HCT116 (cell line): ENCODE measurements around the gene PDLIM3. TPM values are rescaled to one million over a fixed set of nuclear protein-coding genes. Genes with fewer than 3 reads are reported as not detected.

ENCODE experiments used
- ATAC-seq: fragments of 200-7000 bp; cut with Tn5 transposase; 2 replicates; pipeline ENCODE4 v1.9.1; 2020; ENCODE audit warnings: mild to moderate bottlenecking, moderate library complexity
- BruUV-seq: library from RNA; stranded (reverse); fragments of 400-500 nt; replicated peaks from 2 replicates; lab custom pipeline; 2021; lab: Mats Ljungman, UMichigan
- CTCF ChIA-PET: fragments of 300-600 bp; sonication (Branson Sonifier 250); formaldehyde crosslinking; loops from one replicate; lab custom pipeline; 2021; ENCODE audit warnings: antibody characterized with exemption; lab: Charles Lee
- POLR2A ChIA-PET: fragments of 300-600, 350-600 bp; sonication (Branson Sonifier 250); formaldehyde crosslinking; loops from one replicate; lab custom pipeline; 2021; ENCODE audit warnings: antibody characterized with exemption; lab: Charles Lee
- RAD21 ChIA-PET, 2 experiments: fragments of 300-600 bp; sonication (Branson Sonifier 250); formaldehyde crosslinking; loops; one replicate each; lab custom pipeline; 2023; ENCODE audit warnings: low total read pairs in 2 of 2; ENCODE audit not compliant: uncharacterized antibody in 2 of 2, unreplicated experiment in 2 of 2, low non-redundant PET in 1 of 2; lab: Charles Lee
- DNase-seq: peaks from one replicate; pipeline ENCODE4 v3.0.0-alpha.2; 2010; ENCODE audit warnings: low read depth, low spot score
- H2AFZ ChIP-seq: fragments of 200-600 bp; shearing (Covaris generic), sonication (generic); 2 replicates; pipeline ENCODE4 v1.6.1; 2017; ENCODE audit warnings: low read depth, mixed run types, mixed read lengths, antibody characterized with exemption, low read length; ENCODE audit not compliant: poor library complexity, severe bottlenecking
- H3K27ac ChIP-seq: 2 replicates; pipeline ENCODE4 v1.5.1; 2012; ENCODE audit warnings: low read depth, low read length
- H3K27me3 ChIP-seq: fragments of 200-600 bp; sonication (generic); 2 replicates; pipeline ENCODE4 v1.6.1; 2016; ENCODE audit warnings: mixed run types, low read length, mixed read lengths; ENCODE audit not compliant: insufficient read depth
- H3K36me3 ChIP-seq, 2 experiments: fragments of 200-500 bp in 1 of 2; fragments of 200-600 bp in 1 of 2; sonication (Bioruptor generic) in 1 of 2; sonication (generic) in 1 of 2; 2 replicates each; pipeline versions ENCODE4 v1.5.1 to v1.6.1; 2014 to 2016; ENCODE audit warnings: low read length in 2 of 2, inconsistent platforms in 1 of 2, mixed read lengths in 1 of 2, mixed run types in 1 of 2; ENCODE audit not compliant: insufficient read depth in 2 of 2, control insufficient read depth in 1 of 2
- H3K4me1 ChIP-seq, 2 experiments: fragments of 200-600 bp in 1 of 2; sonication (generic) in 1 of 2; 2 replicates each; pipeline versions ENCODE4 v1.5.1 to v1.6.1; 2012 to 2017; ENCODE audit warnings: low read length in 2 of 2, inconsistent platforms in 1 of 2, mild to moderate bottlenecking in 1 of 2, mixed read lengths in 1 of 2, mixed run types in 1 of 2, moderate library complexity in 1 of 2; ENCODE audit not compliant: insufficient read depth in 2 of 2, control insufficient read depth in 1 of 2
- H3K4me2 ChIP-seq: fragments of 200-600 bp; sonication (generic); 2 replicates; pipeline ENCODE4 v1.6.1; 2017; ENCODE audit warnings: mixed run types, low read length, mixed read lengths
- H3K4me3 ChIP-seq, 2 experiments: fragments of 200-600 bp in 1 of 2; sonication (generic) in 1 of 2; replicated peaks in 1 of 2; 2 replicates each; pipeline ENCODE4 v1.5.1; 2011 to 2016; ENCODE audit warnings: low read length in 2 of 2, control low read depth in 1 of 2, low read depth in 1 of 2, mild to moderate bottlenecking in 1 of 2, mixed read lengths in 1 of 2, mixed run types in 1 of 2
- H3K79me2 ChIP-seq: fragments of 200-600 bp; sonication (generic); 2 replicates; pipeline ENCODE4 v1.6.1; 2017; ENCODE audit warnings: mild to moderate bottlenecking, mixed run types, low read length, moderate library complexity, mixed read lengths; ENCODE audit not compliant: insufficient read depth
- H3K9ac ChIP-seq: fragments of 200-600 bp; sonication (generic); 2 replicates; pipeline ENCODE4 v1.6.1; 2016; ENCODE audit warnings: low read length, mixed read lengths
- H3K9me2 ChIP-seq: fragments of 200-600 bp; sonication (generic), shearing (Covaris generic); 2 replicates; pipeline ENCODE4 v1.6.1; 2017; ENCODE audit warnings: mixed run types, mild to moderate bottlenecking, moderate library complexity; ENCODE audit not compliant: insufficient read depth
- H3K9me3 ChIP-seq, 2 experiments: fragments of 200-500 bp in 1 of 2; fragments of 200-600 bp in 1 of 2; sonication (Bioruptor generic) in 1 of 2; sonication (generic) in 1 of 2; 2 replicates each; pipeline ENCODE4 v1.6.1; 2014 to 2017; ENCODE audit warnings: low read length in 2 of 2, mixed read lengths in 2 of 2, inconsistent platforms in 1 of 2, low read depth in 1 of 2, mild to moderate bottlenecking in 1 of 2, mixed run types in 1 of 2, moderate library complexity in 1 of 2; ENCODE audit not compliant: control insufficient read depth in 1 of 2, insufficient read depth in 1 of 2
- H4K20me1 ChIP-seq: fragments of 200-600 bp; sonication (generic), shearing (Covaris generic); 2 replicates; pipeline ENCODE4 v1.6.1; 2017; ENCODE audit warnings: mixed run types, mild to moderate bottlenecking, moderate library complexity; ENCODE audit not compliant: insufficient read depth
- ELF1 ChIP-seq: IDR thresholded peaks from 2 replicates; pipeline ENCODE4 v1.6.1; 2012; ENCODE audit warnings: low read depth, borderline replicate concordance
- EZH2 ChIP-seq: fragments of 200-600 bp; sonication (generic); IDR thresholded peaks from 2 replicates; pipeline ENCODE4 v1.6.1; 2017; ENCODE audit warnings: antibody characterized with exemption, mixed run types
- FOSL1 ChIP-seq: IDR thresholded peaks from 2 replicates; pipeline ENCODE4 v1.6.1; 2012; ENCODE audit warnings: low read depth
- JUND ChIP-seq: IDR thresholded peaks from 2 replicates; pipeline ENCODE4 v1.6.1; 2012
- POLR2A ChIP-seq: IDR thresholded peaks from 2 replicates; pipeline ENCODE4 v1.7.0; 2011; ENCODE audit warnings: borderline replicate concordance; ENCODE audit not compliant: insufficient read depth, insufficient read length; ENCODE audit errors: extremely low read depth
- POLR2AphosphoS5 ChIP-seq: IDR thresholded peaks from 2 replicates; pipeline ENCODE4 v1.6.1; 2011; ENCODE audit warnings: mild to moderate bottlenecking, low read depth, low read length, moderate library complexity
- SIN3A ChIP-seq: IDR thresholded peaks from 2 replicates; pipeline ENCODE4 v1.6.1; 2012; ENCODE audit warnings: low read depth
- SP1 ChIP-seq: IDR thresholded peaks from 2 replicates; pipeline ENCODE4 v1.6.1; 2012; ENCODE audit warnings: low read depth
- TCF7L2 ChIP-seq: IDR thresholded peaks from 2 replicates; pipeline ENCODE4 v1.7.0; 2011; ENCODE audit warnings: borderline replicate concordance, inconsistent platforms; ENCODE audit not compliant: insufficient read depth, insufficient read length; ENCODE audit errors: extremely low read depth
- ZNF274 ChIP-seq: fragments of 200-500 bp; sonication (Bioruptor generic); IDR thresholded peaks from 2 replicates; pipeline ENCODE4 v1.6.1; 2014; ENCODE audit warnings: mild to moderate bottlenecking, low read depth, low read length, inconsistent platforms
- intact Hi-C: fragments of 100-400 bp; cut with micrococcal nuclease; formaldehyde crosslinking; loops from 2 replicates; pipeline ENCODE4 v1.10.0; 2022
- total RNA-seq: library from RNA; stranded (reverse); gene quantifications from one replicate; pipeline ENCODE4 v1.2.1, GENCODE V29; 2021; ENCODE audit not compliant: unreplicated experiment
- TF ChIP-seq, protein P1 (sequence below): IDR thresholded peaks from 2 replicates; pipeline ENCODE4 v1.6.1; 2011; ENCODE audit warnings: mild to moderate bottlenecking, low read length, moderate library complexity; ENCODE audit not compliant: insufficient replicate concordance; ENCODE audit errors: extremely low read depth
- TF ChIP-seq, protein P2 (sequence below): IDR thresholded peaks from 2 replicates; pipeline ENCODE4 v1.6.1; 2012
- TF ChIP-seq, protein P3 (sequence below), 3 experiments: fragments of 200-600 bp in 1 of 3; sonication (generic) in 1 of 3; IDR thresholded peaks in 2 of 3; conservative IDR thresholded peaks in 1 of 3; 2 replicates each; pipeline ENCODE4 v1.5.1; 2012 to 2017; ENCODE audit warnings: low read depth in 2 of 3, low read length in 2 of 3, antibody characterized with exemption in 1 of 3, borderline replicate concordance in 1 of 3, control low read depth in 1 of 3, mild to moderate bottlenecking in 1 of 3, mixed read lengths in 1 of 3, mixed run types in 1 of 3, moderate library complexity in 1 of 3; ENCODE audit not compliant: insufficient read depth in 1 of 3

The PDLIM3 gene
- total RNA-seq, 1 experiment from 2014 or later, result 11.5 TPM

DNA sequence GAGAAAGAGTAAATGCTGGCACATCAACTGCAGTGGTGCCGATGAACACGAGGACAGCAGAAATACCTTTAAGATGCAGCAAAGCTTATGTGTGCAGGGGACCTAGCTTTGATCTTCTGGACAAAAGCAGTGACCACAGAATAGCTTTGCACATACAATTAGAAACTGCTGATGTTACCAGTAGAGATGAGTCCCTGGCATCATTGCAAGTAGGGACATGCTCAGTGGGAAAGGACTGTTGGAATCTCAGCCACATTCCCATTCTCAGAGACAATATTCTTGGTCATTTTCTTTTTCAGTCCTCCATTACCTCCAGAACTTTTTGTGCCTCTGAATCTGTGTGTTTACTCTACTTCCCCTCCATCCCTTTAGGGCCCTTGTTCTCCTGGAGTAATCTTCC is 16.9 kb upstream of the PDLIM3 start:
- POLR2A ChIA-PET, result no interaction called here
- no peaks in the 10 kb centered on the region for H3K9me3 ChIP-seq
- CTCF ChIA-PET, result no interaction called here
- H3K4me1 ChIP-seq, result no peaks in the 10 kb centered on the region
- TF ChIP-seq, protein P1, sequence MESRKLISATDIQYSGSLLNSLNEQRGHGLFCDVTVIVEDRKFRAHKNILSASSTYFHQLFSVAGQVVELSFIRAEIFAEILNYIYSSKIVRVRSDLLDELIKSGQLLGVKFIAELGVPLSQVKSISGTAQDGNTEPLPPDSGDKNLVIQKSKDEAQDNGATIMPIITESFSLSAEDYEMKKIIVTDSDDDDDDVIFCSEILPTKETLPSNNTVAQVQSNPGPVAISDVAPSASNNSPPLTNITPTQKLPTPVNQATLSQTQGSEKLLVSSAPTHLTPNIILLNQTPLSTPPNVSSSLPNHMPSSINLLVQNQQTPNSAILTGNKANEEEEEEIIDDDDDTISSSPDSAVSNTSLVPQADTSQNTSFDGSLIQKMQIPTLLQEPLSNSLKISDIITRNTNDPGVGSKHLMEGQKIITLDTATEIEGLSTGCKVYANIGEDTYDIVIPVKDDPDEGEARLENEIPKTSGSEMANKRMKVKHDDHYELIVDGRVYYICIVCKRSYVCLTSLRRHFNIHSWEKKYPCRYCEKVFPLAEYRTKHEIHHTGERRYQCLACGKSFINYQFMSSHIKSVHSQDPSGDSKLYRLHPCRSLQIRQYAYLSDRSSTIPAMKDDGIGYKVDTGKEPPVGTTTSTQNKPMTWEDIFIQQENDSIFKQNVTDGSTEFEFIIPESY, result no peak
- TF ChIP-seq SP1 (no peak), ELF1 (no peak), FOSL1 (no peak), SIN3A (no peak), TCF7L2 (no peak), POLR2AphosphoS5 (no peak), ZNF274 (no peak), EZH2 (no peak), JUND (no peak), POLR2A (no peak)
- TF ChIP-seq, protein P2, sequence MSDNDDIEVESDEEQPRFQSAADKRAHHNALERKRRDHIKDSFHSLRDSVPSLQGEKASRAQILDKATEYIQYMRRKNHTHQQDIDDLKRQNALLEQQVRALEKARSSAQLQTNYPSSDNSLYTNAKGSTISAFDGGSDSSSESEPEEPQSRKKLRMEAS, result no peak
- TF ChIP-seq, protein P3, sequence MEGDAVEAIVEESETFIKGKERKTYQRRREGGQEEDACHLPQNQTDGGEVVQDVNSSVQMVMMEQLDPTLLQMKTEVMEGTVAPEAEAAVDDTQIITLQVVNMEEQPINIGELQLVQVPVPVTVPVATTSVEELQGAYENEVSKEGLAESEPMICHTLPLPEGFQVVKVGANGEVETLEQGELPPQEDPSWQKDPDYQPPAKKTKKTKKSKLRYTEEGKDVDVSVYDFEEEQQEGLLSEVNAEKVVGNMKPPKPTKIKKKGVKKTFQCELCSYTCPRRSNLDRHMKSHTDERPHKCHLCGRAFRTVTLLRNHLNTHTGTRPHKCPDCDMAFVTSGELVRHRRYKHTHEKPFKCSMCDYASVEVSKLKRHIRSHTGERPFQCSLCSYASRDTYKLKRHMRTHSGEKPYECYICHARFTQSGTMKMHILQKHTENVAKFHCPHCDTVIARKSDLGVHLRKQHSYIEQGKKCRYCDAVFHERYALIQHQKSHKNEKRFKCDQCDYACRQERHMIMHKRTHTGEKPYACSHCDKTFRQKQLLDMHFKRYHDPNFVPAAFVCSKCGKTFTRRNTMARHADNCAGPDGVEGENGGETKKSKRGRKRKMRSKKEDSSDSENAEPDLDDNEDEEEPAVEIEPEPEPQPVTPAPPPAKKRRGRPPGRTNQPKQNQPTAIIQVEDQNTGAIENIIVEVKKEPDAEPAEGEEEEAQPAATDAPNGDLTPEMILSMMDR (IDR thresholded peaks at IDR 0.05 in 2 of 3, conservative IDR thresholded peaks at IDR 0.05 in 1 of 3; ENCODE audit: borderline replicate concordance in 1 of 3, insufficient read depth in 1 of 3, low read depth in 2 of 3, low read length in 2 of 3), result no peak
- TF ChIP-seq, all 23 proteins: peak for 0
- Histone ChIP-seq H3K9me2 (no peaks in the 10 kb centered on the region), H3K79me2 (no peaks in the 10 kb centered on the region), H3K27me3 (no peaks in the 10 kb centered on the region), H2AFZ (no peak overlapping the region), H3K36me3 (no peaks in the 10 kb centered on the region), H3K4me2 (no peak overlapping the region), H3K9ac (no peak overlapping the region), H4K20me1 (no peaks in the 10 kb centered on the region), H3K4me3 (no peak overlapping the region), H3K27ac (no peak overlapping the region)
- intact Hi-C loops, result no loop called here
- no TSS peak for BruUV-seq
- DNase-seq (no peak), ATAC-seq (no peak)
- RAD21 ChIA-PET, result no interaction called here
